ENCODE results near the gene OPTC.

Gene OPTC

GRCh38 chr1:203495845-203496244, 1.9 kb downstream of the OPTC start:
- H3K9me3 Mint-ChIP-seq: no peaks in the 10 kb centered on the region
- peaks cover 6% of the 10 kb centered on the region for H3K36me3 Mint-ChIP-seq
- no peak for DNase-seq (ENCODE audit: low spot score in 2 of 2)
- H3K4me3 Mint-ChIP-seq: no peak overlapping the region
- no peak for ATAC-seq
- no peak overlapping the region for H3K27ac Mint-ChIP-seq
- no peaks in the 10 kb centered on the region for H3K4me1 Mint-ChIP-seq

GRCh38 chr1:203497269-203497777, 3.4 kb downstream of the OPTC start:
- Mint-ChIP-seq H3K36me3 (no peaks in the 10 kb centered on the region), H3K4me1 (no peaks in the 10 kb centered on the region), H3K4me3 (no peak overlapping the region), H3K27ac (no peak overlapping the region), H3K9me3 (no peaks in the 10 kb centered on the region)
- ATAC-seq: no peak
- no peak for DNase-seq (ENCODE audit: low spot score in 2 of 2)

DNA sequence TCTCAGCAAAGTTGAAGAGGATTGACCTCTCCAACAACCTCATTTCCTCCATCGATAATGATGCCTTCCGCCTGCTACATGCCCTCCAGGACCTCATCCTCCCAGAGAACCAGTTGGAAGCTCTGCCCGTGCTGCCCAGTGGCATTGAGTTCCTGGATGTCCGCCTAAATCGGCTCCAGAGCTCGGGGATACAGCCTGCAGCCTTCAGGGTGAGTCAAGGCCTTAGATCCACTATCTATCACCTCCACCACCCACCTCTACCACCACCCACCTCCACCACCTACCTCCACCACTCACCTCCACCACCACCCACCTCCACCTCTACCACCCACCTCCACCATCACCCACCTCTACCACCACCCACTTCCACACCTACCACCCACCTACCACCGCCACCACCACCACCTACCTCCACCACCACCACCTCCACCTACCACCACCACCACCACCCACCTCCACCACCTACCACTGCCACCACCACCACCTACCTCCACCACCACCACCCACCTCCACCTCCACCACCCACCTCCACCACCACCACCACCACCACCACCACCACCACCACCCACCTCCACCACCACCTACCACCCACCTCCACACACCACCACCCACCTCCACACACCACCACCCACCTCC, 5.8 kb downstream of the OPTC start:
- Mint-ChIP-seq H3K4me1 (peaks cover 5% of the 10 kb centered on the region), H3K36me3 (no peaks in the 10 kb centered on the region), H3K4me3 (no peak overlapping the region), H3K27ac (no peak overlapping the region), H3K9me3 (no peaks in the 10 kb centered on the region)
- no peak for DNase-seq (ENCODE audit: low spot score in 2 of 2)
- ATAC-seq: no peak

- ATAC-seq (no peak), DNase-seq (ENCODE audit: low spot score in 2 of 2) (no peak)
- Mint-ChIP-seq H3K4me1 (peaks cover 8% of the 10 kb centered on the region), H3K4me3 (no peak overlapping the region), H3K36me3 (no peaks in the 10 kb centered on the region), H3K27ac (peak overlapping the region; percentile 7), H3K9me3 (no peaks in the 10 kb centered on the region)
Observed at GRCh38 chr1:203500279-203500678, 6.3 kb downstream of the OPTC start.

DNA sequence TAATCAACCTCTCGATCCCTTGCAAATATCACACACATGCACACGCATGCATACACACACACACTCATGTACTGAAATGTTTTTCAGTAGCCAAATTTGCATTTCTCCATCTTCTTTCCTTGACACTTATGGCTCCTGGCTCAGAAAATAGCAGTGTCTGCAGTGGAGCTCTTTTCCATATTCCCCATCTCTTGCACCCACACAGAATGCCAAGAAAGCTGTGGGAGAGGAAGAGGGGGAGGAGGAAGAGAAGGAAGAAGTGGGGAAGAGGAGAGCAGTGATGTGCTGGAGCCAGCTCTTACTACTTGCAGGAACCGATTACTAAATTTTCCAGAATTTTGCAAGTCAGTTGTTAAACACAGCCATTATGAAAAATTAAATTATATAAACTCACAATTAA, 9.9 kb downstream of the OPTC start:
- no peaks in the 10 kb centered on the region for H3K36me3 Mint-ChIP-seq
- no peak for DNase-seq (ENCODE audit: low spot score in 2 of 2)
- H3K4me1 Mint-ChIP-seq: peaks cover 8% of the 10 kb centered on the region
- H3K4me3 Mint-ChIP-seq: no peak overlapping the region
- no peaks in the 10 kb centered on the region for H3K9me3 Mint-ChIP-seq
- ATAC-seq: no peak
- no peak overlapping the region for H3K27ac Mint-ChIP-seq

- H3K36me3 Mint-ChIP-seq: no peaks in the 10 kb centered on the region
Observed at GRCh38 chr1:203504400-203505250, 10.7 kb downstream of the OPTC start.

GRCh38 chr1:203505526-203506204, 11.7 kb downstream of the OPTC start:
- no peak overlapping the region for H3K4me3 Mint-ChIP-seq
- no peaks in the 10 kb centered on the region for H3K9me3 Mint-ChIP-seq
- peaks cover 8% of the 10 kb centered on the region for H3K4me1 Mint-ChIP-seq
- no peaks in the 10 kb centered on the region for H3K36me3 Mint-ChIP-seq
- ATAC-seq (no peak), DNase-seq (ENCODE audit: low spot score in 2 of 2) (no peak)
- no peak overlapping the region for H3K27ac Mint-ChIP-seq

More at GRCh38 chr1:203504400-203505250, 10.7 kb downstream of the OPTC start:
- Mint-ChIP-seq H3K9me3 (no peaks in the 10 kb centered on the region), H3K4me1 (peaks cover 8% of the 10 kb centered on the region), H3K27ac (no peak overlapping the region), H3K4me3 (no peak overlapping the region)
- ATAC-seq: peak; percentile 80
- peak; percentile 61 to 88 for DNase-seq (ENCODE audit: low spot score in 2 of 2)

DNA sequence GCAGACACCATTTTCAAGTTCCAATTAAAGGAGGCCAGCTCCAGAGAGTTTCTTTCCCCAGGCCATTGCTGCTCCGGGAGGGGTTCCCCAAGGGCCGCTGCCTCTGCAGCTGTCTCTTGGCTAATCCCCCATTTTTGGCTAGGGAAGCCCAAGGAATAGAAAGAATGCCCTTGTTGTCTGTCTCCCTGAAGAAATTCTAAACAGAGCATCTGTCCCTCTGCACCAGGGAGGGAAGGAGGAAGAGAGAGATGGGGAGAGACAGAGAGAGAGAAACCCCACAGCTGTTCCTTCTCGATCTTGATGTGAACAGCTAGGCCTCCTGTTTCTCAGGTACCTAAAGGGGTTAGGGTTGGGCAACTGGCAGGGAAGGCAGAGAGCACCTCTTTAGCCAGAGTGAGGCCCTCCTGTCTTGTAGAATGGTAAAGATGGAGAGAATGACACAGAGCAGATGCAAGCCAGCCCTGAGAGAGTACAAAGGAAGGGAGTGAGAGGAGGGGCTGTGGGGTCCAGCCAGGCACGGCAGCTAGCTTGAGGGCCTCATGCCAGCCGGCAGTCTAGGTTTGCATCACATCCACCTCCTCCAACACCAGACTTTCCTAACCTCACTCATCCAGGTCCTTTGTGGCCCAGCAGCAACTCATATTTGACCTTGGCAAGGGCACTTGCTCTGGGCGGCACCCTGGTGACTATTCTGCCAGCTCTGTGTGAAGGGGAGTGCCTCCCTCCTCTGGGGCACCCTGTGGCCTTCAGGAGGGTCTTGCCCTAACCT, 13.1 kb downstream of the OPTC start:
- peak; percentile 14 for ATAC-seq
- Mint-ChIP-seq H3K4me3 (no peak overlapping the region), H3K4me1 (peaks cover 8% of the 10 kb centered on the region), H3K9me3 (no peaks in the 10 kb centered on the region), H3K27ac (peak overlapping the region; percentile 89), H3K36me3 (no peaks in the 10 kb centered on the region)
- DNase-seq (ENCODE audit: low spot score in 2 of 2): no peak

GRCh38 chr1:203507759-203508158, 13.8 kb downstream of the OPTC start:
- DNase-seq (ENCODE audit: low spot score in 2 of 2) (no peak), ATAC-seq (no peak)
- peak overlapping the region; percentile 89 for H3K27ac Mint-ChIP-seq
- no peak overlapping the region for H3K4me3 Mint-ChIP-seq
- no peaks in the 10 kb centered on the region for H3K36me3 Mint-ChIP-seq
- H3K9me3 Mint-ChIP-seq: no peaks in the 10 kb centered on the region
- peaks cover 13% of the 10 kb centered on the region for H3K4me1 Mint-ChIP-seq

DNA sequence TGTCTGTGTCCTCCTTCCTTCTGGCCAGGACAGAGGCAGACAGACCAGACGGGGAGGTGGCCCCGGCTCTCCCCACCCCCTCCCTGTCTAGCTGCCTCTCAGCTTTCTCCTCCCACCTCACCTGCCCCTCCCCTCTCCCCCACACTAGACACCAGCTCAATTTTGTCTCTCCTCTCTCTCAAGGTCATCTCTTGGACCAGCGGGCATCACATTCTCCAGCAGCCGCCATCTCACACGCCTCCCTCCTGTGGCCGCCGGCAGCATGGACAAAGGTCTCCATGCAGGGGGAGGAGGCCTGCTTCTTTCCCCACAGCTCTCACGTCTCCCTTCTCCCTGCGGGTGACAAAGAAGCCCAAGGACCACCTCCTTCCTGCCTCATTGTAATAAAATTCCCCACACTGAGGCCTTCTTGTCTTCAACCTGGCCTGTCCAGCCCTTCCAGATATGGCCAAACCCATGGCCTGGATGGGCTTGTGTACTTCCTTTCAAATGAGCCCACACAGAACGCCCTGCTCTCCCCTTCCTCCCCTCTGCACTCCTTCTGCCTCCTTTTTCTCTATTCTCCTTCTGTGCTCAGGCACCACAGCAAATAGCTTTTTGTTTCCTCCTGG, 14.6 kb downstream of the OPTC start:
- Mint-ChIP-seq H3K36me3 (no peaks in the 10 kb centered on the region), H3K27ac (peak overlapping the region; percentile 29), H3K9me3 (no peaks in the 10 kb centered on the region), H3K4me3 (no peak overlapping the region), H3K4me1 (peaks cover 18% of the 10 kb centered on the region)
- DNase-seq (ENCODE audit: low spot score in 2 of 2): no peak
- no peak for ATAC-seq

GRCh38 chr1:203509135-203509534, 15.2 kb downstream of the OPTC start:
- ATAC-seq (no peak), DNase-seq (ENCODE audit: low spot score in 2 of 2) (no peak)
- Mint-ChIP-seq H3K9me3 (no peaks in the 10 kb centered on the region), H3K27ac (peak overlapping the region; percentile 29), H3K4me1 (peaks cover 20% of the 10 kb centered on the region), H3K36me3 (no peaks in the 10 kb centered on the region), H3K4me3 (no peak overlapping the region)

- ATAC-seq (no peak), DNase-seq (ENCODE audit: low spot score in 2 of 2) (no peak)
- Mint-ChIP-seq H3K9me3 (no peaks in the 10 kb centered on the region), H3K4me1 (peaks cover 17% of the 10 kb centered on the region), H3K4me3 (no peak overlapping the region), H3K27ac (no peak overlapping the region), H3K36me3 (no peaks in the 10 kb centered on the region)
Observed at GRCh38 chr1:203511513-203511912, 17.6 kb downstream of the OPTC start.

GRCh38 chr1:203511930-203512329, 18.0 kb downstream of the OPTC start:
- DNase-seq (ENCODE audit: low spot score in 2 of 2): no peak
- Mint-ChIP-seq H3K36me3 (no peaks in the 10 kb centered on the region), H3K4me1 (peaks cover 17% of the 10 kb centered on the region), H3K9me3 (no peaks in the 10 kb centered on the region), H3K27ac (peak overlapping the region; percentile 72), H3K4me3 (no peak overlapping the region)
- no peak for ATAC-seq

- no peaks in the 10 kb centered on the region for H3K36me3 Mint-ChIP-seq
- no peak for DNase-seq (ENCODE audit: low spot score in 2 of 2)
- H3K9me3 Mint-ChIP-seq: no peaks in the 10 kb centered on the region
- peak overlapping the region; percentile 72 for H3K27ac Mint-ChIP-seq
- peak; percentile 8 for ATAC-seq
- peaks cover 17% of the 10 kb centered on the region for H3K4me1 Mint-ChIP-seq
- H3K4me3 Mint-ChIP-seq: no peak overlapping the region
Observed at GRCh38 chr1:203512517-203512847, 18.5 kb downstream of the OPTC start.

All from stimulated activated effector memory CD8-positive, alpha-beta T cell treated with anti-CD3 and anti-CD28 coated beads, Interleukin-12 subunit alpha, Interleukin-12 subunit beta, amount 100 ng/mL, for 72 hours (primary cell).